PC-3 (cell line): ENCODE results near the gene PPP1R3E. TPM values are rescaled to one million over a fixed set of nuclear protein-coding genes. Genes with fewer than 3 reads are reported as not detected.
A peak's percentile ranks its signal among the peaks of the same experiment; 100 is the strongest.
"Not testable (repeated sequence)": the region's sequence is repeated elsewhere in the genome, so short reads cannot be mapped to it uniquely, and the experiment has no call there.

Source experiments
- ATAC-seq: fragments of 200-7000 bp; cut with Tn5 transposase; 2 replicates; pipeline ENCODE4 v1.9.1; 2020; ENCODE audit warnings: mild to moderate bottlenecking, moderate library complexity
- BruUV-seq: library from RNA; stranded (reverse); fragments of 400-500 nt; replicated peaks from 2 replicates; lab custom pipeline; 2021; lab: Mats Ljungman, UMichigan
- CTCF ChIA-PET: fragments of 300-600 bp; sonication (Branson Sonifier 250); formaldehyde crosslinking; loops from one replicate; lab custom pipeline; 2022; ENCODE audit warnings: antibody characterized with exemption; lab: Charles Lee
- POLR2A ChIA-PET: fragments of 300-600 bp; sonication (Branson Sonifier 250); formaldehyde crosslinking; loops from one replicate; lab custom pipeline; 2022; ENCODE audit warnings: antibody characterized with exemption; ENCODE audit not compliant: unreplicated experiment; lab: Charles Lee
- DNase-seq: peaks from one replicate; pipeline ENCODE4 v3.0.0-alpha.2; 2015
- H2AFZ ChIP-seq: fragments of 300-600 bp; sonication (generic); 2 replicates; pipeline ENCODE4 v1.6.0; 2016; ENCODE audit warnings: antibody characterized with exemption, low read length
- H3F3A ChIP-seq: fragments of 300-600 bp; sonication (generic); one replicate; pipeline ENCODE4 v1.6.0; 2017; ENCODE audit warnings: antibody characterized with exemption, low read length, control low read depth, mild to moderate bottlenecking; ENCODE audit not compliant: unreplicated experiment
- H3K27ac ChIP-seq: fragments of 300-600 bp; sonication (generic); 2 replicates; pipeline ENCODE4 v1.5.1; 2016; ENCODE audit warnings: mild to moderate bottlenecking, low read length
- H3K27me3 ChIP-seq: fragments of 300-600 bp; sonication (generic); 2 replicates; pipeline ENCODE4 v1.6.1; 2016; ENCODE audit warnings: low read length, mixed read lengths
- H3K36me3 ChIP-seq: fragments of 300-600 bp; sonication (generic); 2 replicates; pipeline ENCODE4 v1.6.1; 2016; ENCODE audit warnings: low read depth, mixed run types, low read length, mixed read lengths
- H3K4me1 ChIP-seq: fragments of 300-600 bp; sonication (generic); 2 replicates; pipeline ENCODE4 v1.5.1; 2016; ENCODE audit warnings: low read length; ENCODE audit not compliant: insufficient read depth
- H3K4me2 ChIP-seq: fragments of 300-600 bp; sonication (generic); 2 replicates; pipeline ENCODE4 v1.6.0; 2016; ENCODE audit warnings: low read length
- H3K4me3 ChIP-seq: fragments of 300-600 bp; sonication (generic); 2 replicates; pipeline ENCODE4 v1.5.1; 2016; ENCODE audit warnings: mild to moderate bottlenecking, low read length, mixed read lengths
- H3K79me2 ChIP-seq: fragments of 300-600 bp; sonication (generic); 2 replicates; pipeline ENCODE4 v1.6.1; 2017; ENCODE audit warnings: low read length, mixed read lengths
- H3K9ac ChIP-seq: fragments of 300-600 bp; sonication (generic); 2 replicates; pipeline ENCODE4 v1.6.0; 2016; ENCODE audit warnings: mild to moderate bottlenecking, low read length
- H3K9me2 ChIP-seq: fragments of 300-600 bp; sonication (generic); replicated peaks from 2 replicates; pipeline ENCODE4 v1.6.1; 2016; ENCODE audit warnings: mixed run types, low read length, mixed read lengths
- H3K9me3 ChIP-seq: fragments of 300-600 bp; sonication (generic); 2 replicates; pipeline ENCODE4 v1.6.1; 2016; ENCODE audit warnings: low read length, mixed read lengths
- H4K20me1 ChIP-seq: fragments of 300-600 bp; sonication (generic); 2 replicates; pipeline ENCODE4 v1.6.1; 2016; ENCODE audit warnings: low read length, mixed read lengths
- EZH2 ChIP-seq: fragments of 300-600 bp; sonication (generic); IDR thresholded peaks from one replicate; pipeline ENCODE4 v1.6.1; 2017; ENCODE audit warnings: antibody characterized with exemption, mild to moderate bottlenecking, low read length; ENCODE audit not compliant: unreplicated experiment
- EZH2phosphoT487 ChIP-seq: fragments of 300-600 bp; sonication (generic); IDR thresholded peaks from 2 replicates; pipeline ENCODE4 v1.6.1; 2018; ENCODE audit warnings: mild to moderate bottlenecking, antibody characterized with exemption, low read length, borderline replicate concordance
- intact Hi-C: fragments of 100-400 bp; cut with micrococcal nuclease; formaldehyde crosslinking; loops from 2 replicates; pipeline ENCODE4 v1.9.0; 2023
- total RNA-seq: library from RNA; depleted of rRNA; stranded (reverse); fragments of >200 nt; gene quantifications from 2 replicates; pipeline ENCODE4 v1.2.3, GENCODE V29; 2014
- TF ChIP-seq, protein P1 (sequence below): fragments of 300-600 bp; sonication (generic); conservative IDR thresholded peaks from 2 replicates; pipeline ENCODE4 v1.5.1; 2017; ENCODE audit warnings: antibody characterized with exemption, low read depth, mild to moderate bottlenecking, low read length

The PPP1R3E gene
- total RNA-seq, 1 experiment from 2014 or later: 3.2 TPM

DNA sequence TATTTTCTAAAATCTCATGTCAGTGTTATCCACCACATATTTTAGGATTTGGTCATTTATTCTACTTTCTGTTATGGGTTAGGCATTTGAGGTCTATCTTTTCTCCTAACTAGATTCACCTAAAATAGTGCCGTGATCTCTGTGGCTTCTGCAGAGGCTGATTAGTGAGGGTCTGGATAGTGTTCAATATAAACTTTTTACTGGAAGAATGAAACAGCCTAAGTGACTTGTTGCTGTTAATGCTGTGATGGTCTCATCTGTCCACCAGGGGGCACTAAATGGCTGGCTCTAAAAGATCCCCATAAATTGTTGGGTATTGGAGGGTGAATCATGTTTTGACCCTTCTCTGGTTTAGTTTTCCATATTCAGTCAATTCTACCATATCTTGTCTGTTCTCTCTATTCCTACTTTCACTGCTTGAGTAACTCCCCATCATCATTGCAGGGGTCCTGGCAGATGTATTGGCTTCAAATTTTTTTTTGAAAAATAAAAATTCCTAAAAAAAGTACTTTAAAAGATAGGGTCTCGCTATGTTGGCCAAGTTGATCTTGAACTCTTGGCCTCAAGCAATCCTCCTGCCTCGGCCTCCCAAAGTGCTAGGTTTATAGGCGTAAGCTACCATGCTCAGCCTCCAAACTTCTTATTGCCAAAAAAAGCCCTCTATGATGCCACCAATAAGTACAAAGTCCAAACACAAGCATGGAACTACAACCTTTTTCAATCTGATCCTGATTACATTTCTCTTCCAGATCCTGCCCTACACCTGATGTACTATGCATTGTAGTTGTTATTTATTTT, 25.5 kb upstream of the PPP1R3E start:
- peak; percentile 79 for DNase-seq
- no peak overlapping the region for H3K9ac ChIP-seq
- no peaks in the 10 kb centered on the region for H3K9me3 ChIP-seq
- no TSS peak for BruUV-seq
- H3K4me3 ChIP-seq: no peak overlapping the region
- peaks cover 2% of the 10 kb centered on the region; the same call in 1 of the 2 replicates for H4K20me1 ChIP-seq
- H3K4me1 ChIP-seq: peaks cover 4% of the 10 kb centered on the region
- no peak overlapping the region for H3K27ac ChIP-seq
- H3K4me2 ChIP-seq: no peak overlapping the region
- H3K79me2 ChIP-seq: peaks cover 10% of the 10 kb centered on the region
- H2AFZ ChIP-seq: no peak overlapping the region
- no peaks in the 10 kb centered on the region for H3K9me2 ChIP-seq
- H3F3A ChIP-seq: peaks cover 3% of the 10 kb centered on the region
- CTCF ChIA-PET: interaction anchor here (0.6 kb wide), 1 partner anchor 27 kb away, joined by 8 read pairs; no protein-coding TSS in a partner anchor
- POLR2A ChIA-PET: no interaction called here
- H3K27me3 ChIP-seq: no peaks in the 10 kb centered on the region; the same call in 1 of the 2 replicates
- ATAC-seq: peak; percentile 72
- no peak for TF ChIP-seq EZH2
- no peak for TF ChIP-seq EZH2phosphoT487
- TF ChIP-seq, protein P1, sequence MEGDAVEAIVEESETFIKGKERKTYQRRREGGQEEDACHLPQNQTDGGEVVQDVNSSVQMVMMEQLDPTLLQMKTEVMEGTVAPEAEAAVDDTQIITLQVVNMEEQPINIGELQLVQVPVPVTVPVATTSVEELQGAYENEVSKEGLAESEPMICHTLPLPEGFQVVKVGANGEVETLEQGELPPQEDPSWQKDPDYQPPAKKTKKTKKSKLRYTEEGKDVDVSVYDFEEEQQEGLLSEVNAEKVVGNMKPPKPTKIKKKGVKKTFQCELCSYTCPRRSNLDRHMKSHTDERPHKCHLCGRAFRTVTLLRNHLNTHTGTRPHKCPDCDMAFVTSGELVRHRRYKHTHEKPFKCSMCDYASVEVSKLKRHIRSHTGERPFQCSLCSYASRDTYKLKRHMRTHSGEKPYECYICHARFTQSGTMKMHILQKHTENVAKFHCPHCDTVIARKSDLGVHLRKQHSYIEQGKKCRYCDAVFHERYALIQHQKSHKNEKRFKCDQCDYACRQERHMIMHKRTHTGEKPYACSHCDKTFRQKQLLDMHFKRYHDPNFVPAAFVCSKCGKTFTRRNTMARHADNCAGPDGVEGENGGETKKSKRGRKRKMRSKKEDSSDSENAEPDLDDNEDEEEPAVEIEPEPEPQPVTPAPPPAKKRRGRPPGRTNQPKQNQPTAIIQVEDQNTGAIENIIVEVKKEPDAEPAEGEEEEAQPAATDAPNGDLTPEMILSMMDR: peak; percentile 92
- intact Hi-C loops: loop anchor here (1.0 to 5.0 kb wide), 3 partner anchors 52 to 129 kb away; no protein-coding TSS in a partner anchor
- peaks cover 19% of the 10 kb centered on the region for H3K36me3 ChIP-seq

DNA sequence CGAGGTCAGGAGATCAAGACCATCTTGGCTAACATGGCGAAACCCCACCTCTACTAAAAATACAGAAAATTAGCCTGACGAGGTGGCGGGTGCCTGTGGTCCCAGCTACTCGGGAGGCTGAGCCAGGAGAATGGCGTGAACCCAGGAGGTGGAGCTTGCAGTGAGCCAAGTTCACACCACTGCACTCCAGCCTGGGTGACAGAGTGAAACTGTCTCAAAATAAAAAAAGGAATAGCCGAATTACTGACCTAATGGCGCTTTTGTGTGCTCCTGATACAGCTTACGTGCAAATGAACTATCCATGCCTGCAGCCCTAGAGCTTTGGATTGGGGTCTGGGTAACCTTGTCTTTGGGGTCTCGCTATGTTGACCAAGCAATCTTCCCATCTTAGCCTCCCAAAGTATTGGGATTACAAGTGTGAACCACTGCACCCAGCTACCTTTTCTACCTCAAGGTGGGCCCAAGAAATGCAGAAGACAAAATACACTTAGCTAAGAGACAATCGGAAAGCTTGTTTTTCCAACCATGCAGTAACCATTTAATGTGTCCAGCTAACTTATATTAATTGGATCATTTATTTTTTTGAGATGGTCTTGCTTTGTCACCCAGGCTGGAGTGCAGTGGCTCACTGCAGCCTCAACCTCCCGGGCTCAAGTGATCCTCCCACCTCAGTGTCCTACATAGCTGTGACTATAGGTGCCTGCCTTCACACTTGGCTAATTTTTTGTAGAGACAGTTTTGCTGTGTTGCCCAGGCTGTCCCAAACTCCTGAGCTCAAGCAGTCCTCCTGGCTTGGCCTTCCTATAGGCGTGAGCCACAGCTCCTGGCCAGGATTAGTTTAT, 24.1 kb upstream of the PPP1R3E start:
- Histone ChIP-seq H3K4me2 (no peak overlapping the region), H3K9me3 (no peaks in the 10 kb centered on the region), H3K27ac (no peak overlapping the region), H2AFZ (no peak overlapping the region), H3K9ac (no peak overlapping the region), H3K9me2 (no peaks in the 10 kb centered on the region), H3K27me3 (no peaks in the 10 kb centered on the region; the same call in 1 of the 2 replicates), H4K20me1 (peaks cover 11% of the 10 kb centered on the region; the same call in 1 of the 2 replicates), H3K4me1 (peaks cover 9% of the 10 kb centered on the region), H3K79me2 (peaks cover 24% of the 10 kb centered on the region), H3K4me3 (no peak overlapping the region), H3K36me3 (peaks cover 24% of the 10 kb centered on the region), H3F3A (peaks cover 3% of the 10 kb centered on the region)
- no TSS peak for BruUV-seq
- TF ChIP-seq EZH2 (no peak), EZH2phosphoT487 (no peak)
- TF ChIP-seq, protein P1: no peak
- ATAC-seq (peak; percentile 25), DNase-seq (no peak)
- CTCF ChIA-PET: interaction anchor here (0.7 to 1.0 kb wide), 3 partner anchors 53 to 128 kb away, joined by 3 to 8 read pairs (median 6); no protein-coding TSS in a partner anchor
- intact Hi-C loops: loop anchor here (5.0 kb wide), 1 partner anchor 131 kb away; no protein-coding TSS in a partner anchor
- POLR2A ChIA-PET: interaction anchor here (0.6 kb wide), 2 partner anchors 138 to 149 kb away, joined by 3 to 4 read pairs; no protein-coding TSS in a partner anchor

DNA sequence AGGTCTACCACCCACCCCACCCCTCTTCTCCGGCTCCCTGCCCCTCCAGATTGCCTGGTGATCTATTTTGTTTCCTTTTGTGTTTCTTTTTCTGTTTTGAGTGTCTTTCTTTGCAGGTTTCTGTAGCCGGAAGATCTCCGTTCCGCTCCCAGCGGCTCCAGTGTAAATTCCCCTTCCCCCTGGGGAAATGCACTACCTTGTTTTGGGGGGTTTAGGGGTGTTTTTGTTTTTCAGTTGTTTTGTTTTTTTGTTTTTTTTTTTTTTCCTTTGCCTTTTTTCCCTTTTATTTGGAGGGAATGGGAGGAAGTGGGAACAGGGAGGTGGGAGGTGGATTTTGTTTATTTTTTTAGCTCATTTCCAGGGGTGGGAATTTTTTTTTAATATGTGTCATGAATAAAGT, 23.1 kb upstream of the PPP1R3E start:
- H3K9ac ChIP-seq, H3F3A ChIP-seq, H3K4me3 ChIP-seq, BruUV-seq, H3K27ac ChIP-seq, H2AFZ ChIP-seq, H3K27me3 ChIP-seq, ATAC-seq, H3K4me2 ChIP-seq, H3K9me3 ChIP-seq, H3K4me1 ChIP-seq, H3K9me2 ChIP-seq, DNase-seq: not testable (repeated sequence)
- Histone ChIP-seq H3K79me2 (peaks cover 26% of the 10 kb centered on the region), H3K36me3 (peaks cover 24% of the 10 kb centered on the region), H4K20me1 (peaks cover 11% of the 10 kb centered on the region; the same call in 1 of the 2 replicates)
- CTCF ChIA-PET: interaction anchor here (0.9 kb wide), 1 partner anchor 61 kb away, joined by 8 read pairs; no protein-coding TSS in a partner anchor
- POLR2A ChIA-PET: interaction anchor here (0.6 kb wide), 1 partner anchor 150 kb away, joined by 3 read pairs; no protein-coding TSS in a partner anchor
- intact Hi-C loops: loop anchor here (5.0 kb wide), 1 partner anchor 132 kb away; no protein-coding TSS in a partner anchor
